ENCODE results near the gene DNAH10. TPM values are rescaled to one million over a fixed set of nuclear protein-coding genes. Genes with fewer than 3 reads are reported as not detected.

Gene DNAH10
- total RNA-seq, 4 donors from 2014 or later, result 0.18 to 0.65 TPM; not detected in 2

GRCh38 chr12:123748661-123749060 lies 13.4 kb upstream of the DNAH10 start:
- in situ Hi-C loops (cut with MboI; ENCODE audit: low sequenced_read_pairs in 4 of 4) (no loop called here), intact Hi-C loops (cut with DNase I; ENCODE audit: low total_unique reads) (no loop called here)
- Histone ChIP-seq H3K9me3 (no peaks in the 10 kb centered on the region), H3K4me1 (no peaks in the 10 kb centered on the region), H3K36me3 (peaks cover 5 to 85% of the 10 kb centered on the region in 2 donors), H3K4me3 (no peak overlapping the region), H3K27ac (no peak overlapping the region), H3K27me3 (no peaks in the 10 kb centered on the region)
- DNase-seq (no peak), ATAC-seq (no peak)
- TF ChIP-seq CTCF (IDR thresholded peaks at IDR 0.05 in 4 of 5, conservative IDR thresholded peaks at IDR 0.05 in 1 of 5) (no peak), POLR2A (IDR thresholded peaks at IDR 0.05) (no peak)

- ATAC-seq, result no peak
- Histone ChIP-seq H3K36me3 (peaks cover 5 to 85% of the 10 kb centered on the region in 2 donors), H3K9me3 (no peaks in the 10 kb centered on the region), H3K4me1 (no peaks in the 10 kb centered on the region), H3K4me3 (no peak overlapping the region), H3K27ac (no peak overlapping the region), H3K27me3 (no peaks in the 10 kb centered on the region)
- in situ Hi-C loops (cut with MboI; ENCODE audit: low sequenced_read_pairs in 4 of 4), result no loop called here
- intact Hi-C loops (cut with DNase I; ENCODE audit: low total_unique reads), result no loop called here
- TF ChIP-seq POLR2A (IDR thresholded peaks at IDR 0.05) (no peak), CTCF (IDR thresholded peaks at IDR 0.05 in 4 of 5, conservative IDR thresholded peaks at IDR 0.05 in 1 of 5) (no peak)
- no peak for DNase-seq
Measured at GRCh38 chr12:123749355-123749754, 12.7 kb upstream of the DNAH10 start.

- no peak overlapping the region for H3K27ac ChIP-seq
Measured at GRCh38 chr12:123750159-123750656, 11.9 kb upstream of the DNAH10 start.

GRCh38 chr12:123752046-123752445 lies 10.1 kb upstream of the DNAH10 start:
- intact Hi-C loops (cut with DNase I; ENCODE audit: low total_unique reads), result no loop called here
- Histone ChIP-seq H3K36me3 (peaks cover 0 to 86% of the 10 kb centered on the region in 2 donors), H3K27me3 (no peaks in the 10 kb centered on the region), H3K27ac (no peak overlapping the region), H3K4me1 (no peaks in the 10 kb centered on the region), H3K9me3 (no peaks in the 10 kb centered on the region), H3K4me3 (no peak overlapping the region)
- in situ Hi-C loops (cut with MboI; ENCODE audit: low sequenced_read_pairs in 4 of 4), result no loop called here
- no peak for ATAC-seq
- no peak for TF ChIP-seq CTCF (IDR thresholded peaks at IDR 0.05 in 4 of 5, conservative IDR thresholded peaks at IDR 0.05 in 1 of 5)
- TF ChIP-seq POLR2A (IDR thresholded peaks at IDR 0.05), result no peak
- no peak for DNase-seq

More at GRCh38 chr12:123750159-123750656, 11.9 kb upstream of the DNAH10 start:
- no peak for ATAC-seq
- no peak for TF ChIP-seq CTCF (IDR thresholded peaks at IDR 0.05 in 4 of 5, conservative IDR thresholded peaks at IDR 0.05 in 1 of 5)
- TF ChIP-seq POLR2A (IDR thresholded peaks at IDR 0.05), result no peak
- no peaks in the 10 kb centered on the region for H3K27me3 ChIP-seq
- H3K9me3 ChIP-seq, result no peaks in the 10 kb centered on the region
- H3K36me3 ChIP-seq, result peaks cover 0 to 84% of the 10 kb centered on the region in 2 donors
- H3K4me1 ChIP-seq, result no peaks in the 10 kb centered on the region
- intact Hi-C loops (cut with DNase I; ENCODE audit: low total_unique reads), result no loop called here
- H3K4me3 ChIP-seq, result no peak overlapping the region
- DNase-seq, result no peak
- in situ Hi-C loops (cut with MboI; ENCODE audit: low sequenced_read_pairs in 4 of 4), result no loop called here
